Esophagus squamous epithelium (tissue), 4 donors: ENCODE measurements around the gene INHA.

Experiments used
- POLR2A ChIP-seq, 4 donors: fragments of 450-650 bp; IDR thresholded peaks; one replicate each; pipeline ENCODE4 v1.6.1; 2017; ENCODE audit warnings: antibody characterized with exemption in 4 of 4, mild to moderate bottlenecking in 4 of 4, moderate library complexity in 3 of 4
- TF ChIP-seq, protein P1 (sequence below), 6 experiments: fragments of 450-650 bp in 4 of 6; fragments of 200-600 bp in 2 of 6; sonication (generic) in 2 of 6; IDR thresholded peaks; one replicate each; pipeline ENCODE4 v1.5.1; 2016 to 2019; ENCODE audit warnings: antibody characterized with exemption in 6 of 6, mild to moderate bottlenecking in 4 of 6, moderate library complexity in 4 of 6

DNA sequence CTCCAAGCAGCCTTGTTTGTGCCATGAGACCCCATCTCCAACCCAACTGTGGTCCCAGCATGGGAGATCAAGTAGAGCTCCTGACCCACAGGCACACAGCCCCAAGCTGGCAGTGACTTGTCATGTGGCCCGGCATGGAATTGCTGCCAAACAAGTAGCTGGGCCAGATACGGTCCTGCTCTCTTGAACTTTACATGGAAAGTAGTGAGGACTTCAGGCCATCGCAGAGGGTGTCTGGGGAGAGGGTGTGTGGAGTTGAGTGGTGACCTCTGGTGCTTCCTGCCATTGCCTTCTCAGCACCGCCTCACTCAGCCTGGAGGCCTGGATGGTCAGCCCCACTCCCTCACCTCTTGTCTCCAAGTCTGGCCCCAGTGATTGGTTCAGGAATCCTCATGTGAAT lies 44.4 kb downstream of the INHA start:
- TF ChIP-seq, protein P1, sequence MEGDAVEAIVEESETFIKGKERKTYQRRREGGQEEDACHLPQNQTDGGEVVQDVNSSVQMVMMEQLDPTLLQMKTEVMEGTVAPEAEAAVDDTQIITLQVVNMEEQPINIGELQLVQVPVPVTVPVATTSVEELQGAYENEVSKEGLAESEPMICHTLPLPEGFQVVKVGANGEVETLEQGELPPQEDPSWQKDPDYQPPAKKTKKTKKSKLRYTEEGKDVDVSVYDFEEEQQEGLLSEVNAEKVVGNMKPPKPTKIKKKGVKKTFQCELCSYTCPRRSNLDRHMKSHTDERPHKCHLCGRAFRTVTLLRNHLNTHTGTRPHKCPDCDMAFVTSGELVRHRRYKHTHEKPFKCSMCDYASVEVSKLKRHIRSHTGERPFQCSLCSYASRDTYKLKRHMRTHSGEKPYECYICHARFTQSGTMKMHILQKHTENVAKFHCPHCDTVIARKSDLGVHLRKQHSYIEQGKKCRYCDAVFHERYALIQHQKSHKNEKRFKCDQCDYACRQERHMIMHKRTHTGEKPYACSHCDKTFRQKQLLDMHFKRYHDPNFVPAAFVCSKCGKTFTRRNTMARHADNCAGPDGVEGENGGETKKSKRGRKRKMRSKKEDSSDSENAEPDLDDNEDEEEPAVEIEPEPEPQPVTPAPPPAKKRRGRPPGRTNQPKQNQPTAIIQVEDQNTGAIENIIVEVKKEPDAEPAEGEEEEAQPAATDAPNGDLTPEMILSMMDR (IDR thresholded peaks at IDR 0.05) = no peak
- TF ChIP-seq POLR2A (IDR thresholded peaks at IDR 0.05) = no peak
